ENCODE data around the gene EIF4B. TPM values are rescaled to one million over a fixed set of nuclear protein-coding genes. Genes with fewer than 3 reads are reported as not detected.

Gene EIF4B
- total and polyA plus RNA-seq, 2 of the 13 experiments (the other 11 are each of a cell fraction or from before 2014, with no cell fraction given): 416 to 548 TPM

GRCh38 chr12:53054112-53054878 is 48.0 kb downstream of the EIF4B start (continued):
- TF ChIP-seq UBTF (CRISPR knock-in tag; IDR thresholded peaks at IDR 0.05) (0 out of 2 replicates have a peak, but pooled peaks have one; percentile 12), THAP9 (CRISPR knock-in tag; IDR thresholded peaks at IDR 0.05; ENCODE audit: borderline replicate concordance) (peak; percentile 31; the same call in 1 of the 2 replicates), ZMAT3 (CRISPR knock-in tag; conservative IDR thresholded peaks at IDR 0.05) (no peak), KDM3A (CRISPR knock-in tag; IDR thresholded peaks at IDR 0.05; ENCODE audit: low read depth) (no peak), CSRNP1 (CRISPR knock-in tag; IDR thresholded peaks at IDR 0.05) (no peak), ZNF264 (CRISPR knock-in tag; IDR thresholded peaks at IDR 0.05) (peak; percentile 17; the same call in 1 of the 2 replicates), ZSCAN21 (CRISPR knock-in tag; IDR thresholded peaks at IDR 0.05; ENCODE audit: borderline replicate concordance) (peak; percentile 73; the same call in 1 of the 2 replicates), SP2 (CRISPR knock-in tag; IDR thresholded peaks at IDR 0.05) (0 out of 2 replicates have a peak, but pooled peaks have one; percentile 30), HMGXB4 (CRISPR knock-in tag; IDR thresholded peaks at IDR 0.05; ENCODE audit: borderline replicate concordance in 1 of 2, low read depth in 1 of 2) (no peak), MEIS1 (CRISPR knock-in tag; IDR thresholded peaks at IDR 0.05; ENCODE audit: borderline replicate concordance) (no peak), TAF15 (IDR thresholded peaks at IDR 0.05; ENCODE audit: low read depth, low read length, poor library complexity, severe bottlenecking) (peak; percentile 65), HOXA7 (CRISPR knock-in tag; IDR thresholded peaks at IDR 0.05) (no peak), KAT7 (CRISPR knock-in tag; IDR thresholded peaks at IDR 0.05; ENCODE audit: borderline replicate concordance) (no peak), NFE2 (CRISPR knock-in tag; IDR thresholded peaks at IDR 0.05) (no peak), NFYC (CRISPR knock-in tag; IDR thresholded peaks at IDR 0.05) (0 out of 2 replicates have a peak, but pooled peaks have one; percentile 19), ARID3A (IDR thresholded peaks at IDR 0.05; ENCODE audit: low read depth, low read length) (no peak)
